Calu3 (cell line): ENCODE measurements around the gene PNMA6E. TPM values are rescaled to one million over a fixed set of nuclear protein-coding genes. Genes with fewer than 3 reads are reported as not detected.

Experiments used
- Bru-seq: library from RNA; stranded (reverse); fragments of 400-500 nt; gene quantifications from one replicate; lab custom pipeline; 2021; lab: Mats Ljungman, UMichigan
- BruChase-seq, 2 experiments: library from RNA; stranded (reverse); fragments of 400-500 nt; gene quantifications; one replicate each; lab custom pipeline; 2021; lab: Mats Ljungman, UMichigan
- BruUV-seq: library from RNA; stranded (reverse); fragments of 400-500 nt; replicated peaks from 2 replicates; lab custom pipeline; 2021; lab: Mats Ljungman, UMichigan
- CTCF ChIA-PET: fragments of 300-600 bp; sonication (Branson Sonifier 250); formaldehyde crosslinking; loops from one replicate; lab custom pipeline; 2022; ENCODE audit warnings: antibody characterized with exemption; lab: Charles Lee
- DNase-seq: peaks from one replicate; pipeline ENCODE4 v3.0.0; 2022
- H3K27ac Mint-ChIP-seq: one replicate; pipeline ENCODE4 v1.8.0; 2022; ENCODE audit warnings: mixed read lengths; ENCODE audit not compliant: unreplicated experiment
- H3K27me3 Mint-ChIP-seq: one replicate; pipeline ENCODE4 v1.8.0; 2022; ENCODE audit warnings: mixed read lengths; ENCODE audit not compliant: unreplicated experiment
- H3K36me3 Mint-ChIP-seq: one replicate; pipeline ENCODE4 v1.8.0; 2022; ENCODE audit warnings: mild to moderate bottlenecking, moderate library complexity, mixed read lengths; ENCODE audit not compliant: insufficient read depth, unreplicated experiment
- H3K4me1 Mint-ChIP-seq: one replicate; pipeline ENCODE4 v1.8.0; 2022; ENCODE audit warnings: mild to moderate bottlenecking, low read depth, mixed read lengths; ENCODE audit not compliant: unreplicated experiment
- H3K4me3 Mint-ChIP-seq: one replicate; pipeline ENCODE4 v1.8.0; 2022; ENCODE audit warnings: mild to moderate bottlenecking, low read depth, moderate library complexity, mixed read lengths; ENCODE audit not compliant: unreplicated experiment
- H3K9me3 Mint-ChIP-seq: one replicate; pipeline ENCODE4 v1.8.0; 2022; ENCODE audit warnings: low read depth, mixed read lengths; ENCODE audit not compliant: unreplicated experiment
- intact Hi-C: fragments of 100-400 bp; cut with micrococcal nuclease; formaldehyde crosslinking; loops from one replicate; pipeline ENCODE4 v1.10.0; 2022; ENCODE audit not compliant: unreplicated experiment
- long read RNA-seq: library from polyadenylated mRNA; stranded (forward); transcript quantifications from one replicate; pipeline ENCODE4 v2.0.0, GENCODE V29; 2022
- total RNA-seq: library from RNA; stranded (reverse); gene quantifications from 2 replicates; pipeline ENCODE4 v1.2.3, GENCODE V29; 2022
- TF ChIP-seq, protein P1 (sequence below): fragments of 200-600 bp; IDR thresholded peaks from one replicate; pipeline ENCODE4 v1.8.0; 2022; ENCODE audit warnings: antibody characterized with exemption; ENCODE audit not compliant: unreplicated experiment

PNMA6E gene
- total RNA-seq (not detected in 2 replicates), Bru-seq, nascent RNA (not detected), BruChase-seq, experiment 1, labeled RNA remaining after a 6-hour chase (not detected), BruChase-seq, experiment 2, labeled RNA remaining after a 2-hour chase (not detected)
- long read RNA-seq, result 0 reads

DNA sequence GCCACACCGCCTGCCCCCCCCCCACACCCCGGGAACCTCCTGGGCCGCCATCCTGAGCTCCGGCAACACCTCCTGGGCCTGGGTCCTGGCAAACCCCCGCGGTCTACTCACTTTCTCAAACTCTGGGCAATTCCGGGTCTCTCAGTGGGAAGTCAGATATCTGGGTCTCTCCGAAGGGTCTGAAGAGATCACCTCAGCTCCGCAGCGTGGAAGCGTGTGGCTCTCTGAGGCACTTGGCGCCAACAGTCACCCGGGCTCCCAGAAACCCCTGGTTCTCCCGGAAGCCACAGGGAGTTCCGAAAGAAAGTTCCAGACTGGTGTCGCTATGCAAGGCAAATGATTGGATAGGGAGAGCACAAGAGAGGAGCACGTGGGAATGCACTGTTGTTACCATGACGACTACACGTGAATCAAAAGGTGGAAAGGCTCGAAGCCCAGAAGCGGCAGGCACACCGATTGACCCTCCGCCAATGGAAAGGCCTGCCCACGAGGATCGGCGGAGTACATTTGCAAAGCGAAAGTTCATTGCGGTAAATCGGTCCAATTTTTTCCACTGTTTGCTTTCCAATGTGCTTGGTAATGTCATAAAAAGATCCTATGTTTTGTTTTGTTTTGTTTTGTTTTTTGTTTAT lies at the start of gene PNMA6E:
Gene PNMA6E, minus strand, starts transcription at position 218 of the 632 bp plus-strand sequence. CDS start 2,501 bp downstream, outside the sequence.
- DNase-seq, result no peak
- no peak within 1 kb of the TSS for H3K4me3 Mint-ChIP-seq
- H3K36me3 Mint-ChIP-seq, result no peaks in the 10 kb centered on the region
- no peaks in the 10 kb centered on the region for H3K9me3 Mint-ChIP-seq
- CTCF ChIA-PET, result interaction anchor here (0.7 kb wide), 1 partner anchor 9 kb away, joined by 4 read pairs; no protein-coding TSS in a partner anchor
- H3K27ac Mint-ChIP-seq, result no peak within 1 kb of the TSS
- no peaks in the 10 kb centered on the region for H3K4me1 Mint-ChIP-seq
- intact Hi-C loops, result no loop called here
- TF ChIP-seq, protein P1, sequence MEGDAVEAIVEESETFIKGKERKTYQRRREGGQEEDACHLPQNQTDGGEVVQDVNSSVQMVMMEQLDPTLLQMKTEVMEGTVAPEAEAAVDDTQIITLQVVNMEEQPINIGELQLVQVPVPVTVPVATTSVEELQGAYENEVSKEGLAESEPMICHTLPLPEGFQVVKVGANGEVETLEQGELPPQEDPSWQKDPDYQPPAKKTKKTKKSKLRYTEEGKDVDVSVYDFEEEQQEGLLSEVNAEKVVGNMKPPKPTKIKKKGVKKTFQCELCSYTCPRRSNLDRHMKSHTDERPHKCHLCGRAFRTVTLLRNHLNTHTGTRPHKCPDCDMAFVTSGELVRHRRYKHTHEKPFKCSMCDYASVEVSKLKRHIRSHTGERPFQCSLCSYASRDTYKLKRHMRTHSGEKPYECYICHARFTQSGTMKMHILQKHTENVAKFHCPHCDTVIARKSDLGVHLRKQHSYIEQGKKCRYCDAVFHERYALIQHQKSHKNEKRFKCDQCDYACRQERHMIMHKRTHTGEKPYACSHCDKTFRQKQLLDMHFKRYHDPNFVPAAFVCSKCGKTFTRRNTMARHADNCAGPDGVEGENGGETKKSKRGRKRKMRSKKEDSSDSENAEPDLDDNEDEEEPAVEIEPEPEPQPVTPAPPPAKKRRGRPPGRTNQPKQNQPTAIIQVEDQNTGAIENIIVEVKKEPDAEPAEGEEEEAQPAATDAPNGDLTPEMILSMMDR, result no peak
- H3K27me3 Mint-ChIP-seq, result peaks cover 77% of the 10 kb centered on the region
- BruUV-seq, result no TSS peak

DNA sequence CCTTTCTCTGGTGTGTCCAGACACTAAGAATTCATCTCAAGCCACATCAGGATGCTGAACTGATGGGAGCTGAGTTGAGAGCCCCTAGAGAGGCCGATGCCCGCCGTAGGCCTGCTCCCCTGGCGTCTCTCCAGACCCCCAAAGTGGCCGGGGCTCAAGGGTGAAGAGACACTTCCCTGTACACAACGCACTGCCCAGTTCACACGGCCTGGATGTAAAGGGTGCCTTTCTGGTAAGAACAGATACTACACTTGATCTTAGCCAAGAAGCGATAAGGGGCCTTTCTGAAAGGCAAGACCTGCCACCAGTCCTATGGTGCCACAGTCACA lies 49.8 kb upstream of the PNMA6E start:
- intact Hi-C loops, result no loop called here
- Mint-ChIP-seq H3K36me3 (peaks cover 4% of the 10 kb centered on the region), H3K27me3 (no peaks in the 10 kb centered on the region), H3K9me3 (no peaks in the 10 kb centered on the region), H3K27ac (no peak overlapping the region), H3K4me3 (no peak overlapping the region), H3K4me1 (no peaks in the 10 kb centered on the region)
- TF ChIP-seq, protein P1, result no peak
- DNase-seq, result no peak
- BruUV-seq, result no TSS peak
- CTCF ChIA-PET, result no interaction called here

DNA sequence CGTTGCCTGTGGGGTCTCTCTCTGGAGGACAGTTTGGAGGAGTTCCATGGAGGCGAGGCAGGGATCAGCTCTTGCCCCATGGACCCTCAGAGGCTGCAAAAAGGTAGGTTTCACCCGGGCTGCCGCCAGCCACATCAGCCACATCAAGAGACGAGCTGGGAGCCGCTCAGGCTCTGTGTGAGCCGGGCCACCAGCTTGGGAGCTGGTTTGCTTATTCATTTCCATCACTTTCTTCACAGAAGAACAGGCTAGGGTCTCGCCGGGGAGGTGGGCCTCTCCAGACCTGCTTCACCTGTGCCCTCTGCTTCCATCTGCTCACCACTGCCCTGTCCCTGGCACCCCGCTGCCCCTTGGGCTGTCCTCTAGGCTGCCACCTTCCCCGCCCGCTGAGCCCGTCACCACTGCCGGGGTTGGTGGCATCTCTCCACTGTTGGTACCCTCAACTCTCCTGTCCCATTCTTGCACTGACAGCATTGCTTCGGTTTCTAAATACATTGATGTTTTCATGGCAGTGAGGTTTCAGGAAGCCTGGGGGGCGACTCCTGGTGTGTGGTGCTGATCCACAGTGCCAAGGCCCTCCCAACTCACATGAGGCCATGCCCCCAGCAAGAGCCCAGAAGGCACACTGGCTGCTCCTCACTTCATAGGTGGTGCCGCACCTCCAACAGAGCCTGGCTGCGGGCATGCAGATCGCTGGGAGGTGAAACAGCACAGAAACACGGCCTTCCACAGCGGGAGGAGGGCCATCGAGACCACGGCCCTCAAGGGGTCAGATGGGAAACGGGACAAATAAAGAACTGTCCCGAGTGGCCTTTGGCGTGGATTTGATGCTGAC lies 49.2 kb upstream of the PNMA6E start:
- Mint-ChIP-seq H3K27me3 (no peaks in the 10 kb centered on the region), H3K4me3 (no peak overlapping the region), H3K4me1 (no peaks in the 10 kb centered on the region), H3K27ac (no peak overlapping the region), H3K9me3 (no peaks in the 10 kb centered on the region), H3K36me3 (peaks cover 4% of the 10 kb centered on the region)
- no TSS peak for BruUV-seq
- intact Hi-C loops, result no loop called here
- no peak for DNase-seq
- TF ChIP-seq, protein P1, result no peak
- CTCF ChIA-PET, result no interaction called here

DNA sequence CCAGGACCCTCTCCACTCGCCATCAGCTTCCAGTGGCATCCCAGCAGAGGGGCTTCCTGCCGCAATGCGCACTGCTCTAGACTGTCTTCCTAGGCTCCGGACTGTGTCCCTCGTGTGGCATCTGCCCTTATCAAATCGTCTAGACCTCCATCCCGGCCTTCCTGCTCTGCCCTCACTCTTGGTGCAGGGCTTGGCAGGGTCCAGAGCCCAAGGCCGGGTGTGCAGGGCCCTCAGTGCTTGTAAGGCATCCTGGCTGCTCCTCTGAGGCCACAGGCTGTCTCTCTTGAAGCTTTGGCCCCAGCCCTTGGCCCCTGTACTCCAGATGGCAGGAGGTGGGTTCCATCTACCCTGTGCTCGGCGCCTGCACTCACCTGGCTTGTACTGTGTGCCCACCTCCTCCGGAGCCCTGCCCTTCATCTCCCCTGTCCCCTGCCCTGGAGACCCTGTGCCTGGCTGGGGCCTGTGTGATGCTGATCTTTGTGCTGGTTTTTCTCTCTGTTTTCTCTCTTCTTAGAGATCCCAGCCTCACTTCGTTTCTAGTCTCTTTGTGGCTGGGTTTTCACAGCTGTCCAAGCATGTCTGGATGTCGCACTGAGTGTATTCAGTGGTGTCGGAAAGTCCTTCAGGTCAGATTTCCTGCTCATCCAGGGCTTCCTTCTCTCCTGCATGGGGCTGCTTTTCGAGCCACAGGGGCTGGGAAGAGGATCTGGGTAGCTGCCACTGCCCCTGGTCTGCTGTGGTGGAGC lies 48.4 kb upstream of the PNMA6E start:
- Mint-ChIP-seq H3K4me1 (no peaks in the 10 kb centered on the region), H3K9me3 (no peaks in the 10 kb centered on the region), H3K27ac (no peak overlapping the region), H3K27me3 (no peaks in the 10 kb centered on the region), H3K4me3 (no peak overlapping the region), H3K36me3 (peaks cover 5% of the 10 kb centered on the region)
- CTCF ChIA-PET, result no interaction called here
- no TSS peak for BruUV-seq
- no peak for DNase-seq
- intact Hi-C loops, result no loop called here
- TF ChIP-seq, protein P1, result no peak
